GM12872 (cell line): ENCODE results near the gene SNX5.

Experiments
- CTCF ChIP-seq: IDR thresholded peaks from 3 replicates; pipeline ENCODE4 v1.5.1; 2011; ENCODE audit warnings: low read depth, mild to moderate bottlenecking, low read length, moderate library complexity; ENCODE audit not compliant: insufficient read depth

SNX5 gene

GRCh38 chr20:17990278-17990972 is 21.8 kb upstream of the SNX5 start:
- TF ChIP-seq CTCF = no peak

GRCh38 chr20:17987988-17988387 is 19.4 kb upstream of the SNX5 start:
- no peak for TF ChIP-seq CTCF

DNA sequence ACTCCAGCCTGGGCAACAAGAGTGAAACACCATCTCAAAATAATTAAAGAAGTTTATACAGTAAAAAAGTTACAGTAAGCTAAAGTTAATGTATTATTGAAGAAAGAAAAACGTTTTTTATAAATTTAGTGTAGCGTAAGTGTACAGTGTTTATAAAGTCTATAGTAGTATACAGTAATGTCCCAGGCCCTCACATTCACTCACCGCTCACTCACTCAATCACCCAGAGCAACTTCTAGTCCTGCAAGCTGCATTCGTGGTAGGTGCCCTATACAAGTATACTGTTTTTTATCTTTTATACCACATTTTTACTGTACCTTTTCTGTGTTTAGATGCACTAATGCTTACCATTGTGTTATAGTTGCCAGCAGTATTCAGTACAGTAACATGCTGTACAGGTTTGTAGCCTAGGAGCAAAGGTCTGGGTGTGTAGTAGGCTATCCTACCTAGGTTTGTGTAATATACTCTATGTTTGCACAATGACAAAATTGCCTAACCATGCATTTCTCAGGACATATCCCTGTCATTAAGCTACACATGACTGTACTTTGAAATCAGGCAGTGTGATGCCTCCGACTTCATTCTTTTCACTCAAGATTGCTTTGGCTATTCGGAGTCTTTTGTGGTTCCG is 16.9 kb upstream of the SNX5 start:
- TF ChIP-seq CTCF = no peak

DNA sequence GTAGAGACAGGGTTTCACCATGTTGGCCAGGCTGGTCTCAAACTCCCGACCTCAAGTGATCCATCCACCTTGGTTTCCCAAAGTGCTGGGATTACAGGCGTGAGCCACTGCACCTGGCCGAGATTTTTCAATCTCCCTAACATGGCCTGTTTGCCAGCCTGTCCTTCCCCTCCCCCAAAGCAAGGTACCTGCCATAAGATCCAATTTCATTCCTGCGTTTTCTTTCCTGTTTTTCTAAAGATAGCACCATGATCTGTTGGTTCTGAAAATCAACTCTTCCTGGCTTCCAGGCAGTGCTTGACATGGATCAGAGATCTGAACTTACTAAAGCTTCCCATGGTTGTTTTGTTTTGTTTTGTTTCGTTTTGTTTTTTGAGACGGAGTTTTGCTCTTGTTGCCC is 7.7 kb upstream of the SNX5 start:
- no peak for TF ChIP-seq CTCF

DNA sequence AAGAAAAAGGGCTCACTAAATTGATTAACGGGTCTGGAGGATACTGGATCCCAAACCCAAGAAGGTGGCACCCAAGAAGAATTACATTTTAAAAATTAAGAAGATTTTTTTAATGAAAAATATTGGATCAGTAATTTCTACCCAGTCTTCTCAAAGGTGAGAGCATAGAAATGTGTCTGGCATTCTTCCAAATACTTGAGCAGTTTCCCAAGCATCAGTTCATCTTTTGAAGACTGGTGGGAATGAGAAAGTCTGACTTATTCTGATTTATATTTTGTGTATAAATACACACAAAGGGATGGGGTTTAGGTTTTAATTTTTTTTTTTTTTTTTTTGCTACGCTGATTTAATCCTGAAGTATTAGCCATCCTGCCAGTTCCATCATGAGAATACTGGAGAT is 3.5 kb upstream of the SNX5 start:
- TF ChIP-seq CTCF = no peak

GRCh38 chr20:17971300-17972013 is 2.9 kb upstream of the SNX5 start:
- no peak for TF ChIP-seq CTCF

DNA sequence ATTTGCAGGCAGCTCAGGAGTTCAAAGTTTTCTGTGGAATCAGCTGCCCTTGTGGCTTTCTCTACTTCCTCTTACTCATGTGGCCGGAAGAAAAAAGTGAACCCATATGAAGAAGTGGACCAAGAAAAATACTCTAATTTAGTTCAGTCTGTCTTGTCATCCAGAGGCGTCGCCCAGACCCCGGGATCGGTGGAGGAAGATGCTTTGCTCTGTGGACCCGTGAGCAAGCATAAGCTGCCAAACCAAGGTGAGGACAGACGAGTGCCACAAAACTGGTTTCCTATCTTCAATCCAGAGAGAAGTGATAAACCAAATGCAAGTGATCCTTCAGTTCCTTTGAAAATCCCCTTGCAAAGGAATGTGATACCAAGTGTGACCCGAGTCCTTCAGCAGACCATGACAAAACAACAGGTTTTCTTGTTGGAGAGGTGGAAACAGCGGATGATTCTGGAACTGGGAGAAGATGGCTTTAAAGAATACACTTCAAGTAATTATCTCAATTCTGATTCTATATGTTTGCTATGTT is 1.4 kb upstream of the SNX5 start:
- no peak for TF ChIP-seq CTCF
